Astrocyte (in vitro differentiated cells and primary cell): ENCODE data around the gene STOM. TPM values are rescaled to one million over a fixed set of nuclear protein-coding genes. Genes with fewer than 3 reads are reported as not detected.
A peak's percentile ranks its signal among the peaks of the same experiment; 100 is the strongest.

Experiments used
- DNase-seq: peaks from one replicate; pipeline ENCODE4 v3.0.0-alpha.2; 2010; ENCODE audit warnings: low read depth
- FAIRE-seq: peaks from 2 replicates; lab custom pipeline; 2011; peaks lifted over from hg19 to GRCh38; lab: Jason Lieb, UNC
- H2AFZ ChIP-seq: 2 replicates; pipeline ENCODE4 v1.6.0; 2012; ENCODE audit warnings: low read depth, low read length, inconsistent platforms
- H3K27ac ChIP-seq: 2 replicates; pipeline ENCODE4 v1.5.1; 2011; ENCODE audit warnings: low read depth, low read length, inconsistent platforms
- H3K27me3 ChIP-seq: 2 replicates; pipeline ENCODE4 v1.6.0; 2011; ENCODE audit warnings: low read length, inconsistent platforms; ENCODE audit not compliant: insufficient read depth
- H3K36me3 ChIP-seq: 2 replicates; pipeline ENCODE4 v1.5.1; 2011; ENCODE audit warnings: low read length, inconsistent platforms; ENCODE audit not compliant: insufficient read depth
- H3K4me1 ChIP-seq: 2 replicates; pipeline ENCODE4 v1.5.1; 2011; ENCODE audit warnings: low read length, inconsistent platforms; ENCODE audit not compliant: insufficient read depth
- H3K4me2 ChIP-seq: 2 replicates; pipeline ENCODE4 v1.6.0; 2012; ENCODE audit warnings: low read length, inconsistent platforms
- H3K4me3 ChIP-seq: 2 replicates; pipeline ENCODE4 v1.5.1; 2011; ENCODE audit warnings: low read depth, mild to moderate bottlenecking, low read length, inconsistent platforms; ENCODE audit not compliant: insufficient read depth
- H3K79me2 ChIP-seq: 2 replicates; pipeline ENCODE4 v1.6.0; 2012; ENCODE audit warnings: mild to moderate bottlenecking, low read length, inconsistent platforms; ENCODE audit not compliant: insufficient read depth
- H3K9ac ChIP-seq: 2 replicates; pipeline ENCODE4 v1.6.0; 2012; ENCODE audit warnings: mild to moderate bottlenecking, low read length, inconsistent platforms
- H3K9me3 ChIP-seq: 2 replicates; pipeline ENCODE4 v1.5.1; 2012; ENCODE audit warnings: low read depth, mild to moderate bottlenecking, low read length, inconsistent platforms; ENCODE audit not compliant: insufficient read depth
- H4K20me1 ChIP-seq: 2 replicates; pipeline ENCODE4 v1.6.0; 2012; ENCODE audit warnings: low read length, inconsistent platforms; ENCODE audit not compliant: insufficient read depth
- H3K27ac Mint-ChIP-seq: one replicate; pipeline ENCODE4 v1.8.0; 2021; ENCODE audit warnings: mild to moderate bottlenecking, mixed read lengths; ENCODE audit not compliant: unreplicated experiment
- H3K27me3 Mint-ChIP-seq: one replicate; pipeline ENCODE4 v1.8.0; 2021; ENCODE audit warnings: low read depth, mixed read lengths; ENCODE audit not compliant: unreplicated experiment
- H3K36me3 Mint-ChIP-seq: one replicate; pipeline ENCODE4 v1.8.0; 2021; ENCODE audit warnings: low read depth, mixed read lengths; ENCODE audit not compliant: unreplicated experiment
- H3K4me1 Mint-ChIP-seq: one replicate; pipeline ENCODE4 v1.8.0; 2021; ENCODE audit warnings: low read depth, mixed read lengths; ENCODE audit not compliant: unreplicated experiment
- H3K4me3 Mint-ChIP-seq: one replicate; pipeline ENCODE4 v1.8.0; 2021; ENCODE audit warnings: mild to moderate bottlenecking, moderate library complexity, mixed read lengths; ENCODE audit not compliant: unreplicated experiment
- H3K9me3 Mint-ChIP-seq: one replicate; pipeline ENCODE4 v1.8.0; 2021; ENCODE audit warnings: mild to moderate bottlenecking, mixed read lengths; ENCODE audit not compliant: unreplicated experiment
- EZH2 ChIP-seq: IDR thresholded peaks from 2 replicates; pipeline ENCODE4 v1.6.1; 2012; ENCODE audit warnings: mild to moderate bottlenecking, low read length, inconsistent platforms; ENCODE audit not compliant: insufficient read depth
- total RNA-seq: library from RNA; stranded (reverse); gene quantifications from 2 replicates; pipeline ENCODE4 v1.2.1, GENCODE V29; 2021
- TF ChIP-seq, protein P1 (sequence below): IDR thresholded peaks from 2 replicates; pipeline ENCODE4 v1.5.1; 2011; ENCODE audit warnings: low read depth, mild to moderate bottlenecking, inconsistent platforms, low read length, moderate library complexity; ENCODE audit not compliant: insufficient read depth

The STOM gene
- total RNA-seq, 1 donor from 2014 or later: 8.7 TPM

DNA sequence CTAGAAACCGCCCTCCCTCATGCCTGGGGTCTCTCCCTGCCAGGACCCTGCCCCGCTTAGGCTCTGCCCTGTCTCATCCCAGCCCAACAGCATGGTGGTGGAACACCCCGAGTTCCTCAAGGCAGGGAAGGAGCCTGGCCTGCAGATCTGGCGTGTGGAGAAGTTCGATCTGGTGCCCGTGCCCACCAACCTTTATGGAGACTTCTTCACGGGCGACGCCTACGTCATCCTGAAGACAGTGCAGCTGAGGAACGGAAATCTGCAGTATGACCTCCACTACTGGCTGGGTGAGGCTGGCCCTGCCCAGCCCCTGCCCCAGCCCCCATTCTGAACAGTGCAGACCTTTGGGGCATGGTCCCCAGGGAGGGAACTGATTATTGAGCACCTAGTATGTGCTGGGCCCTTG is 68.2 kb downstream of the STOM start:
- no peak for TF ChIP-seq EZH2
- TF ChIP-seq, protein P1, sequence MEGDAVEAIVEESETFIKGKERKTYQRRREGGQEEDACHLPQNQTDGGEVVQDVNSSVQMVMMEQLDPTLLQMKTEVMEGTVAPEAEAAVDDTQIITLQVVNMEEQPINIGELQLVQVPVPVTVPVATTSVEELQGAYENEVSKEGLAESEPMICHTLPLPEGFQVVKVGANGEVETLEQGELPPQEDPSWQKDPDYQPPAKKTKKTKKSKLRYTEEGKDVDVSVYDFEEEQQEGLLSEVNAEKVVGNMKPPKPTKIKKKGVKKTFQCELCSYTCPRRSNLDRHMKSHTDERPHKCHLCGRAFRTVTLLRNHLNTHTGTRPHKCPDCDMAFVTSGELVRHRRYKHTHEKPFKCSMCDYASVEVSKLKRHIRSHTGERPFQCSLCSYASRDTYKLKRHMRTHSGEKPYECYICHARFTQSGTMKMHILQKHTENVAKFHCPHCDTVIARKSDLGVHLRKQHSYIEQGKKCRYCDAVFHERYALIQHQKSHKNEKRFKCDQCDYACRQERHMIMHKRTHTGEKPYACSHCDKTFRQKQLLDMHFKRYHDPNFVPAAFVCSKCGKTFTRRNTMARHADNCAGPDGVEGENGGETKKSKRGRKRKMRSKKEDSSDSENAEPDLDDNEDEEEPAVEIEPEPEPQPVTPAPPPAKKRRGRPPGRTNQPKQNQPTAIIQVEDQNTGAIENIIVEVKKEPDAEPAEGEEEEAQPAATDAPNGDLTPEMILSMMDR: no peak
- no peak overlapping the region for H3K9ac ChIP-seq
- H3K27me3 Mint-ChIP-seq: peaks cover 1% of the 10 kb centered on the region
- H3K36me3 Mint-ChIP-seq: peaks cover 27% of the 10 kb centered on the region
- H2AFZ ChIP-seq: no peak overlapping the region
- H3K9me3 ChIP-seq: no peaks in the 10 kb centered on the region
- DNase-seq: no peak
- H3K4me3 Mint-ChIP-seq: no peak overlapping the region
- no peak overlapping the region for H3K27ac ChIP-seq
- FAIRE-seq: no peak
- no peak overlapping the region for H3K4me2 ChIP-seq
- H3K79me2 ChIP-seq: peaks cover 4% of the 10 kb centered on the region
- peaks cover 17% of the 10 kb centered on the region for H3K36me3 ChIP-seq
- peaks cover 11% of the 10 kb centered on the region for H3K4me1 ChIP-seq
- no peaks in the 10 kb centered on the region for H3K27me3 ChIP-seq
- H4K20me1 ChIP-seq: peaks cover 35% of the 10 kb centered on the region
- no peaks in the 10 kb centered on the region for H3K9me3 Mint-ChIP-seq
- H3K4me3 ChIP-seq: no peak overlapping the region
- H3K4me1 Mint-ChIP-seq: peaks cover 22% of the 10 kb centered on the region
- H3K27ac Mint-ChIP-seq: no peak overlapping the region

DNA sequence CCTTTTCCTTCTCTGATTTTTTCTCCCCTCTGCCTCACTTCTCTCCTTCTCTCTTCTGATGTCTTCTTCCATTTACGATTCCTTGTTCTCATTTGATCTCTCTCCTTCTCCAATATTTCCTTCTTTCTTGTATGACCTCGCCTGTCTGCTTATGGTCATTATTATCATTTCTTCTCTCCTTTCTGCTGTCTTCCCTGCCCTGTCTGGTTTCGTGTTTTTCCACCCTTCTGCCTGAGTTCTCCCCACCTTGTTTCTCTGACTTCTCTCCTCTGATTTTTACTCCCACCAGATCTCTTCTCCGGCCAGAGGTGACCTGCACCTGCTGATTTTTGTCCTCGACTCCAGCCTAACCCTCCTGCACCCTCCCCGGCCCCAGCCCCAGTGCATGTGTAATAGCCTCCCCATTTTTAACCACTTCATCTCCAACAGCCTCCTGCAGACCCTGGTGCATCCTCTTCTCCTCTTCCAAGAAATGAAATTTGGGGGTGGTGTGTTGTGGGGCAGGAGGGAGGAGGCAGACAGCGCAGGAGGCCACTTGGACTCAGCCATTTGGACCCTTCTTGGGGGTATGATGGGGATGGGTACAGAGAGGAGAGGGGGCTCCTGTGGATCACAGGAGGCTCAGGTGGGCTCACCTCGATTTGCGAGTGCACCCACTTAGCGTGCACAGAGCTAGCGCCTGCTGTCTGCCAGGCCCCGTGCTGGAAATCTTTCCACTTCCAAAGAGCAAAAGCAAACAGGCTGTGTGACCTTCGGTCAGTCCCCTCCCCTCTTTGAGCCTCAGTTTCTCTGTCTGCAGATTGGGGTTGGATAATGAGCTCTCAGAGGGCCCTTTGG is 69.5 kb downstream of the STOM start:
- Histone ChIP-seq H3K79me2 (peaks cover 12% of the 10 kb centered on the region), H3K4me2 (peak overlapping the region; percentile 88), H3K27ac (no peak overlapping the region), H2AFZ (peak overlapping the region; percentile 43), H3K9ac (peak overlapping the region; percentile 64), H3K9me3 (no peaks in the 10 kb centered on the region), H3K27me3 (no peaks in the 10 kb centered on the region), H3K4me3 (peak overlapping the region; percentile 54), H4K20me1 (peaks cover 43% of the 10 kb centered on the region), H3K36me3 (peaks cover 17% of the 10 kb centered on the region), H3K4me1 (peaks cover 11% of the 10 kb centered on the region)
- Mint-ChIP-seq H3K27ac (peak overlapping the region; percentile 76), H3K36me3 (peaks cover 27% of the 10 kb centered on the region), H3K9me3 (no peaks in the 10 kb centered on the region), H3K27me3 (peaks cover 1% of the 10 kb centered on the region), H3K4me3 (peak overlapping the region; percentile 77), H3K4me1 (peaks cover 22% of the 10 kb centered on the region)
- FAIRE-seq: no peak
- DNase-seq: no peak
- TF ChIP-seq EZH2: no peak
- TF ChIP-seq, protein P1: no peak
